Hepatocyte (in vitro differentiated cells): ENCODE data around the gene AUNIP. TPM values are rescaled to one million over a fixed set of nuclear protein-coding genes. Genes with fewer than 3 reads are reported as not detected.

ENCODE experiments used
- DNase-seq: peaks from one replicate; pipeline ENCODE4 v3.0.0-alpha.2; 2016; ENCODE audit warnings: low spot score
- H2AFZ ChIP-seq: fragments of 200-600 bp; sonication (generic); 2 replicates; pipeline ENCODE4 v1.6.0; 2016; ENCODE audit warnings: antibody characterized with exemption, mild to moderate bottlenecking
- H3K27ac ChIP-seq: fragments of 200-600 bp; sonication (generic); 2 replicates; pipeline ENCODE4 v1.5.1; 2016; ENCODE audit warnings: mild to moderate bottlenecking
- H3K27me3 ChIP-seq: fragments of 200-600 bp; sonication (generic); 2 replicates; pipeline ENCODE4 v1.6.1; 2016
- H3K36me3 ChIP-seq: fragments of 200-600 bp; sonication (generic); replicated peaks from 2 replicates; pipeline ENCODE4 v1.5.1; 2016; ENCODE audit warnings: low read depth; ENCODE audit not compliant: insufficient read depth
- H3K4me1 ChIP-seq: fragments of 200-600 bp; sonication (generic); 2 replicates; pipeline ENCODE4 v1.5.1; 2016; ENCODE audit warnings: mild to moderate bottlenecking, moderate library complexity; ENCODE audit not compliant: insufficient read depth
- H3K4me2 ChIP-seq: fragments of 200-600 bp; sonication (generic); 2 replicates; pipeline ENCODE4 v1.6.0; 2016
- H3K4me3 ChIP-seq: fragments of 200-600 bp; sonication (generic); 2 replicates; pipeline ENCODE4 v1.5.1; 2016; ENCODE audit warnings: mild to moderate bottlenecking
- H3K79me2 ChIP-seq: fragments of 200-600 bp; sonication (generic); 2 replicates; pipeline ENCODE4 v1.6.0; 2017; ENCODE audit warnings: mild to moderate bottlenecking
- H3K9me2 ChIP-seq: fragments of 200-600 bp; sonication (generic); replicated peaks from 2 replicates; pipeline ENCODE4 v1.6.0; 2017; ENCODE audit warnings: mild to moderate bottlenecking; ENCODE audit not compliant: insufficient read depth
- H3K9me3 ChIP-seq: fragments of 200-600 bp; sonication (generic); 2 replicates; pipeline ENCODE4 v1.5.1; 2016; ENCODE audit warnings: low read depth, mild to moderate bottlenecking
- H4K20me1 ChIP-seq: fragments of 200-600 bp; sonication (generic); 2 replicates; pipeline ENCODE4 v1.6.0; 2016; ENCODE audit warnings: mild to moderate bottlenecking; ENCODE audit not compliant: insufficient read depth, poor library complexity, severe bottlenecking
- EZH2 ChIP-seq: fragments of 200-600 bp; sonication (generic); IDR thresholded peaks from 2 replicates; pipeline ENCODE4 v1.6.1; 2016; ENCODE audit warnings: antibody characterized with exemption, mild to moderate bottlenecking, borderline replicate concordance
- EZH2phosphoT487 ChIP-seq: fragments of 200-600 bp; sonication (generic); IDR thresholded peaks from one replicate; pipeline ENCODE4 v1.6.1; 2018; ENCODE audit warnings: antibody characterized with exemption, mild to moderate bottlenecking, low read depth, moderate library complexity; ENCODE audit not compliant: unreplicated experiment, severe bottlenecking
- WGBS: methylation state at CpG from one replicate; pipeline ENCODE4 v1.1.6; 2016; ENCODE audit warnings: low lambda C conversion rate; ENCODE audit errors: missing lambda C conversion rate; 5-methylcytosine and 5-hydroxymethylcytosine counted together
- microRNA-seq: library from miRNA; unstranded; fragments of <30 nt; microRNA quantifications from one replicate; pipeline ENCODE4, GENCODE V29; 2017
- polyA plus RNA-seq: library from polyadenylated mRNA; unstranded; fragments of >200 nt; fragmentation: Nextera tagmentation; extraction: Ambion mirVana; gene quantifications from 2 replicates; pipeline ENCODE4 v1.2.1, GENCODE V29; 2016
- small RNA-seq: library from RNA; depleted of rRNA; stranded (forward); fragments of <200 nt; gene quantifications from one replicate; pipeline ENCODE3, GENCODE V24; 2014
- total RNA-seq: library from RNA; depleted of rRNA; stranded (reverse); fragments of >200 nt; gene quantifications from 2 replicates; pipeline ENCODE4 v1.2.3, GENCODE V29; 2014
- TF ChIP-seq, protein P1 (sequence below): fragments of 200-600 bp; sonication (generic); IDR thresholded peaks from 2 replicates; pipeline ENCODE4 v1.5.1; 2016; ENCODE audit warnings: antibody characterized with exemption, mild to moderate bottlenecking; ENCODE audit not compliant: poor library complexity

AUNIP gene
- total and polyA plus RNA-seq, 2 experiments from 2014 or later: 0.41 to 1.3 TPM

DNA sequence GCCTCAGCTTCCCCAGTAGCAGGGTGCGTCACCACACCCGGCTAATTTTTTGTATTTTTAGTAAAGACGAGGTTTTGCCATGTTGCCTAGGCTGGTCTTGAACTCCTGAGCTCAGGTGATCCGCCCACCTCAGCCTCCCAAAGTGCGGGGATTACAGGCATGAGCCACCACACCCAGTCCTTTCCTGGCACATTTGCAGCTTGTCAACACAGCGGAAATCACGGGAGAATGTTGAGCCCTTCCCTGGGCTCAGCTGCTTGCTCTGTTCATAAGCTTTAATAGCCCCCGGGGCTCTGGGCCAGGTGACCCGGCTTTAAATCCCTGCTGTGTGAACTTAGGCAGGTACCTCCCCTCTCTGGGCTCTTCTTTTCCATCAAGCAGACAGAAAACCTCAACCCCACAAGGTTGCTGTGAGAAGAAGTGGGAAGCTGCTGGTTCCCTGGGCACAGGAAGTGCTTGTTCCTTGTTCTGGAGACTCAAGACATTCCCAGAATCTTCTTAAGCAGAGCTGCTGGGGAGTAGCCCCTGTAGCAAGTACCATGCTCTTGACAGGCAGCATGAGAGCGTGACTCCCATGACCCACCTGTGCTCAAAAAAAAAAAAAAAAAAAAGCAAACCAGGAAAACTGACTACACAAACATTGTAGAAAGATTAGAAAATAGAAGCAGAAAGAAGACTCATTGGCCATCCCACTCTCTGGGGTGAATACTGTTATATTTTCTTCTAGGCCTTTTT, 73.8 kb downstream of the AUNIP start:
- Histone ChIP-seq H3K27ac (peak overlapping the region; percentile 56), H4K20me1 (no peaks in the 10 kb centered on the region), H3K4me3 (no peak overlapping the region), H3K4me1 (peaks cover 32% of the 10 kb centered on the region), H3K9me3 (no peaks in the 10 kb centered on the region), H3K79me2 (no peaks in the 10 kb centered on the region), H2AFZ (no peak overlapping the region), H3K9me2 (no peaks in the 10 kb centered on the region), H3K36me3 (no peaks in the 10 kb centered on the region), H3K4me2 (no peak overlapping the region), H3K27me3 (no peaks in the 10 kb centered on the region)
- no peak for DNase-seq
- WGBS: 77% methylated on average over 10 of the region's 10 CpGs
- TF ChIP-seq EZH2 (no peak), EZH2phosphoT487 (no peak)
- TF ChIP-seq, protein P1, sequence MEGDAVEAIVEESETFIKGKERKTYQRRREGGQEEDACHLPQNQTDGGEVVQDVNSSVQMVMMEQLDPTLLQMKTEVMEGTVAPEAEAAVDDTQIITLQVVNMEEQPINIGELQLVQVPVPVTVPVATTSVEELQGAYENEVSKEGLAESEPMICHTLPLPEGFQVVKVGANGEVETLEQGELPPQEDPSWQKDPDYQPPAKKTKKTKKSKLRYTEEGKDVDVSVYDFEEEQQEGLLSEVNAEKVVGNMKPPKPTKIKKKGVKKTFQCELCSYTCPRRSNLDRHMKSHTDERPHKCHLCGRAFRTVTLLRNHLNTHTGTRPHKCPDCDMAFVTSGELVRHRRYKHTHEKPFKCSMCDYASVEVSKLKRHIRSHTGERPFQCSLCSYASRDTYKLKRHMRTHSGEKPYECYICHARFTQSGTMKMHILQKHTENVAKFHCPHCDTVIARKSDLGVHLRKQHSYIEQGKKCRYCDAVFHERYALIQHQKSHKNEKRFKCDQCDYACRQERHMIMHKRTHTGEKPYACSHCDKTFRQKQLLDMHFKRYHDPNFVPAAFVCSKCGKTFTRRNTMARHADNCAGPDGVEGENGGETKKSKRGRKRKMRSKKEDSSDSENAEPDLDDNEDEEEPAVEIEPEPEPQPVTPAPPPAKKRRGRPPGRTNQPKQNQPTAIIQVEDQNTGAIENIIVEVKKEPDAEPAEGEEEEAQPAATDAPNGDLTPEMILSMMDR: no peak

- Histone ChIP-seq H3K4me3 (no peak overlapping the region), H3K27ac (peak overlapping the region; percentile 56), H3K9me3 (no peaks in the 10 kb centered on the region), H2AFZ (no peak overlapping the region), H4K20me1 (no peaks in the 10 kb centered on the region), H3K27me3 (no peaks in the 10 kb centered on the region), H3K4me2 (no peak overlapping the region), H3K79me2 (no peaks in the 10 kb centered on the region), H3K4me1 (peaks cover 41% of the 10 kb centered on the region), H3K9me2 (no peaks in the 10 kb centered on the region), H3K36me3 (no peaks in the 10 kb centered on the region)
- TF ChIP-seq, protein P1: no peak
- TF ChIP-seq EZH2phosphoT487 (no peak), EZH2 (no peak)
- no peak for DNase-seq
- 64% methylated on average over 9 of the region's 9 CpGs for WGBS
Measured at GRCh38 chr1:25784575-25785051, 74.6 kb downstream of the AUNIP start.

Small RNA genes lying within 50 kb of the gene (microRNA-seq; reads per million reads assigned to microRNA genes)
- not detected for gene MIR3917

Small RNA genes lying within 50 kb of the gene (small RNA-seq; reads per million reads assigned to genes)
- gene AL033528.1: not detected
- not detected for gene RF00019
- not detected for gene SNRPFP2

Other genes starting within 250 kb of the AUNIP start
- 19.9 and 20.6 TPM in 2 replicates for gene MAN1C1, start 242.7 kb downstream of the AUNIP start, total RNA-seq
- 24.6 and 29.3 TPM in 2 replicates for gene MAN1C1, start 242.7 kb downstream of the AUNIP start, polyA plus RNA-seq
- 18.5 and 26.7 TPM in 2 replicates for gene SELENON, start 59.3 kb downstream of the AUNIP start, total RNA-seq
- 37.7 and 39.5 TPM in 2 replicates for gene SELENON, start 59.3 kb downstream of the AUNIP start, polyA plus RNA-seq
- 59.5 and 62.6 TPM in 2 replicates for gene MTFR1L, start 39.5 kb downstream of the AUNIP start, total RNA-seq
- gene MTFR1L, start 39.5 kb downstream of the AUNIP start, polyA plus RNA-seq: 90.7 and 103 TPM in 2 replicates
- 21.5 and 27.0 TPM in 2 replicates for gene PAQR7, start 16.3 kb upstream of the AUNIP start, total RNA-seq
- 3.3 and 4.8 TPM in 2 replicates for gene PAQR7, start 16.3 kb upstream of the AUNIP start, polyA plus RNA-seq
- 91.6 and 104 TPM in 2 replicates for gene STMN1, start 47.0 kb upstream of the AUNIP start, total RNA-seq
- gene STMN1, start 47.0 kb upstream of the AUNIP start, polyA plus RNA-seq: 338 and 395 TPM in 2 replicates
- 19.6 and 24.6 TPM in 2 replicates for gene PAFAH2, start 138.6 kb upstream of the AUNIP start, total RNA-seq
- gene PAFAH2, start 138.6 kb upstream of the AUNIP start, polyA plus RNA-seq: 22.7 TPM in 2 replicates
- 0.17 and 0.84 TPM in 2 replicates for gene EXTL1, start 162.3 kb upstream of the AUNIP start, total RNA-seq
- gene EXTL1, start 162.3 kb upstream of the AUNIP start, polyA plus RNA-seq: 1.3 and 1.6 TPM in 2 replicates
- 1.8 and 6.6 TPM in 2 replicates for gene SLC30A2, start 186.7 kb upstream of the AUNIP start, total RNA-seq
- 4.5 and 4.8 TPM in 2 replicates for gene SLC30A2, start 186.7 kb upstream of the AUNIP start, polyA plus RNA-seq
- gene TRIM63, start 208.2 kb upstream of the AUNIP start, total RNA-seq: 2.9 and 5.7 TPM in 2 replicates
- gene TRIM63, start 208.2 kb upstream of the AUNIP start, polyA plus RNA-seq: 8.2 and 9.5 TPM in 2 replicates